HG03103 (cell line): ENCODE results near the gene CABLES1.
"Not testable (repeated sequence)": the region's sequence is repeated elsewhere in the genome, so short reads cannot be mapped to it uniquely, and the experiment has no call there.

Experiments
- ATAC-seq: cut with Tn5 transposase; IDR thresholded peaks from one replicate; pipeline ENCODE4 v1.9.1; 2021; ENCODE audit warnings: low read depth; ENCODE audit not compliant: unreplicated experiment

Gene CABLES1

GRCh38 chr18:23281626-23282436, 146.5 kb downstream of the CABLES1 start:
- ATAC-seq = no peak

- ATAC-seq = no peak
Measured at GRCh38 chr18:23282437-23282781, 147.1 kb downstream of the CABLES1 start.

- no peak for ATAC-seq
Measured at GRCh38 chr18:23283916-23284430, 148.7 kb downstream of the CABLES1 start.

GRCh38 chr18:23284629-23285028, 149.3 kb downstream of the CABLES1 start:
- ATAC-seq = no peak

- ATAC-seq = not testable (repeated sequence)
Measured at GRCh38 chr18:23285581-23285980, 150.3 kb downstream of the CABLES1 start.

GRCh38 chr18:23291456-23292205, 156.3 kb downstream of the CABLES1 start:
- no peak for ATAC-seq

GRCh38 chr18:23300231-23300805, 165.0 kb downstream of the CABLES1 start:
- ATAC-seq = no peak

GRCh38 chr18:23301972-23302371, 166.7 kb downstream of the CABLES1 start:
- no peak for ATAC-seq

GRCh38 chr18:23302511-23302850, 167.2 kb downstream of the CABLES1 start:
- no peak for ATAC-seq

- no peak for ATAC-seq
Measured at GRCh38 chr18:23302851-23303527, 167.7 kb downstream of the CABLES1 start.

GRCh38 chr18:23306822-23307221, 171.5 kb downstream of the CABLES1 start:
- ATAC-seq = peak; percentile 47

GRCh38 chr18:23307567-23308295, 172.4 kb downstream of the CABLES1 start:
- no peak for ATAC-seq
